ENCODE results near the gene DCLK1. TPM values are rescaled to one million over a fixed set of nuclear protein-coding genes. Genes with fewer than 3 reads are reported as not detected.

Gene DCLK1
- total RNA-seq, 1 experiment from 2014 or later = 0.10 TPM

DNA sequence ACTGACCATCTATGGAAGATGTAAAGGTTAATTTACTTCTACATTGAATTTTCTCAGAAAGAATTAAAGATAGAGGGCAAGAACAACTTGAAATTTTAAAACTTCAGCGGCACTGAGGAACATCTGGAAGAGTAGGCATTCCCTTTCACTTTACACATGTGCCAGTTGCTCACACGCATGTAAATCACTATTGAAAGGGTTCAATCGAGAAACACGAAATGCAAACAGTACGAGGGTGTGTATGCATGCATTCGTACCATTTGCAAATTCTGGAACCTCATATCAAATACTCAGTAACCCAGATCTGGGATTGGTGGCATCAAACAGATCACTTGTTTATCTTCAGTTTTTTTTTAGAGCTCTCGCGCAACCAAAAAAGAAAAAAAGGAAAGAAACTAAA is 339.2 kb downstream of the DCLK1 start:
- BruUV-seq (replicated peaks) = no TSS peak
- no peak overlapping the region for H3K9ac ChIP-seq (ENCODE audit: low read length)
- intact Hi-C loops (cut with micrococcal nuclease) = no loop called here
- no peak overlapping the region for H3K27ac ChIP-seq (ENCODE audit: low read depth, low read length)
- no peaks in the 10 kb centered on the region for H3K9me3 ChIP-seq (ENCODE audit: control insufficient read depth in 1 of 2, insufficient read depth in 1 of 2, low read depth in 1 of 2, low read length in 2 of 2)
- ChIA-PET POLR2A (no interaction called here), RAD21 (ENCODE audit: low non-redundant PET in 1 of 2, low total read pairs in 2 of 2, uncharacterized antibody in 2 of 2, unreplicated experiment in 2 of 2) (no interaction called here), CTCF (interaction anchor here (0.9 kb wide), 1 partner anchor 26 kb away, joined by 3 read pairs; no protein-coding TSS in a partner anchor)
- ATAC-seq = no peak
- no peaks in the 10 kb centered on the region for H3K9me2 ChIP-seq (ENCODE audit: insufficient read depth)
- H3K4me3 ChIP-seq (replicated peaks in 1 of 2; ENCODE audit: low read depth in 1 of 2, low read length in 2 of 2) = no peak overlapping the region
- H4K20me1 ChIP-seq (ENCODE audit: insufficient read depth) = no peaks in the 10 kb centered on the region
- TF ChIP-seq, protein P1, sequence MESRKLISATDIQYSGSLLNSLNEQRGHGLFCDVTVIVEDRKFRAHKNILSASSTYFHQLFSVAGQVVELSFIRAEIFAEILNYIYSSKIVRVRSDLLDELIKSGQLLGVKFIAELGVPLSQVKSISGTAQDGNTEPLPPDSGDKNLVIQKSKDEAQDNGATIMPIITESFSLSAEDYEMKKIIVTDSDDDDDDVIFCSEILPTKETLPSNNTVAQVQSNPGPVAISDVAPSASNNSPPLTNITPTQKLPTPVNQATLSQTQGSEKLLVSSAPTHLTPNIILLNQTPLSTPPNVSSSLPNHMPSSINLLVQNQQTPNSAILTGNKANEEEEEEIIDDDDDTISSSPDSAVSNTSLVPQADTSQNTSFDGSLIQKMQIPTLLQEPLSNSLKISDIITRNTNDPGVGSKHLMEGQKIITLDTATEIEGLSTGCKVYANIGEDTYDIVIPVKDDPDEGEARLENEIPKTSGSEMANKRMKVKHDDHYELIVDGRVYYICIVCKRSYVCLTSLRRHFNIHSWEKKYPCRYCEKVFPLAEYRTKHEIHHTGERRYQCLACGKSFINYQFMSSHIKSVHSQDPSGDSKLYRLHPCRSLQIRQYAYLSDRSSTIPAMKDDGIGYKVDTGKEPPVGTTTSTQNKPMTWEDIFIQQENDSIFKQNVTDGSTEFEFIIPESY (IDR thresholded peaks at IDR 0.05; ENCODE audit: extremely low read depth, insufficient replicate concordance, low read length) = no peak
- TF ChIP-seq ELF1 (IDR thresholded peaks at IDR 0.05; ENCODE audit: borderline replicate concordance, low read depth) = no peak
- no peak for TF ChIP-seq ZFX (IDR thresholded peaks at IDR 0.05)
- no peak for TF ChIP-seq SRF (IDR thresholded peaks at IDR 0.05; ENCODE audit: low read depth)
- no peak for TF ChIP-seq ZNF274 (IDR thresholded peaks at IDR 0.05; ENCODE audit: low read depth, low read length)
- TF ChIP-seq, protein P2, sequence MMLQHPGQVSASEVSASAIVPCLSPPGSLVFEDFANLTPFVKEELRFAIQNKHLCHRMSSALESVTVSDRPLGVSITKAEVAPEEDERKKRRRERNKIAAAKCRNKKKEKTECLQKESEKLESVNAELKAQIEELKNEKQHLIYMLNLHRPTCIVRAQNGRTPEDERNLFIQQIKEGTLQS (IDR thresholded peaks at IDR 0.05) = no peak
- H3K4me2 ChIP-seq (ENCODE audit: low read length) = no peak overlapping the region
- H2AFZ ChIP-seq (ENCODE audit: low read depth, low read length, poor library complexity, severe bottlenecking) = no peak overlapping the region
- no peaks in the 10 kb centered on the region for H3K36me3 ChIP-seq (ENCODE audit: control insufficient read depth in 1 of 2, insufficient read depth in 2 of 2, low read length in 2 of 2)
- H3K27me3 ChIP-seq (ENCODE audit: insufficient read depth, low read length) = peaks cover 23% of the 10 kb centered on the region; the same call in 1 of the 2 replicates
- no peaks in the 10 kb centered on the region for H3K4me1 ChIP-seq (ENCODE audit: control insufficient read depth in 1 of 2, insufficient read depth in 2 of 2, low read length in 2 of 2)
- no peak for DNase-seq (ENCODE audit: low read depth, low spot score)
- H3K79me2 ChIP-seq (ENCODE audit: insufficient read depth, low read length) = no peaks in the 10 kb centered on the region

DNA sequence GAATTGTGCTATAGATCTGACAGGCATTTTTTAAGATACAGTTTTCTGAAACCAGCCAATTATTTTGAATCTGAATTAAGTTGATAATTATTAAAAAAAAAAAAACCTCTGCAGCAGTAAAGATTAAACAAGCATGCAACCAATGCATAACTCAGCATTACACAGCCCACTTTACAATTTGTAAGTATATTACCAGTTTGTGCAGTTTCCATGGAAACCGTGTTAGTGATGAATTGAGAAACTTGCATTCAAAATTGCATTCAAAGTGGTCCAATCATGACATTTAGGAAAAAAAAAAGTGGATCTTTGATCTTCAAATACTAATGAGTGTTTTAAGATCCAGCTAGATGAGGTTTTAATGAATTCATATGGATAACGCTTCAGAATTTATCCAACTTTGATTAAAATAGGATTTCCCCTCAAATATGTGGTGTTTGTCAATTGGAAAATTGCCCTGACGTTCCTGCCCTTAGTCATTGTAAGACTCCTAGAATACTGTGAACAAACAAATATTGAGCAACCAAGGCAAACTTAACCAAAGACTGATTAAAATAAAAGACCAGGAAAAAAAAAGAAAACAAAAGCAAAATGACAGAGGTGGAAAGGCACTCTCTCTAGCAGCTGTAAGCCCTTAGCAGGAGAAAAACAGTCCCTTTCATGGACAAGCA is 339.9 kb downstream of the DCLK1 start:
- ChIA-PET RAD21 (ENCODE audit: low non-redundant PET in 1 of 2, low total read pairs in 2 of 2, uncharacterized antibody in 2 of 2, unreplicated experiment in 2 of 2) (no interaction called here), POLR2A (no interaction called here), CTCF (no interaction called here)
- no peaks in the 10 kb centered on the region for H3K4me1 ChIP-seq (ENCODE audit: control insufficient read depth in 1 of 2, insufficient read depth in 2 of 2, low read length in 2 of 2)
- H3K9ac ChIP-seq (ENCODE audit: low read length) = no peak overlapping the region
- no peak overlapping the region for H3K27ac ChIP-seq (ENCODE audit: low read depth, low read length)
- H4K20me1 ChIP-seq (ENCODE audit: insufficient read depth) = no peaks in the 10 kb centered on the region
- no peak overlapping the region for H2AFZ ChIP-seq (ENCODE audit: low read depth, low read length, poor library complexity, severe bottlenecking)
- ATAC-seq = no peak
- H3K9me2 ChIP-seq (ENCODE audit: insufficient read depth) = no peaks in the 10 kb centered on the region
- no peaks in the 10 kb centered on the region for H3K36me3 ChIP-seq (ENCODE audit: control insufficient read depth in 1 of 2, insufficient read depth in 2 of 2, low read length in 2 of 2)
- intact Hi-C loops (cut with micrococcal nuclease) = no loop called here
- no TSS peak for BruUV-seq (replicated peaks)
- no peak overlapping the region for H3K4me2 ChIP-seq (ENCODE audit: low read length)
- no peak for DNase-seq (ENCODE audit: low read depth, low spot score)
- H3K27me3 ChIP-seq (ENCODE audit: insufficient read depth, low read length) = peaks cover 23% of the 10 kb centered on the region; the same call in 1 of the 2 replicates
- no peaks in the 10 kb centered on the region for H3K9me3 ChIP-seq (ENCODE audit: control insufficient read depth in 1 of 2, insufficient read depth in 1 of 2, low read depth in 1 of 2, low read length in 2 of 2)
- no peak overlapping the region for H3K4me3 ChIP-seq (replicated peaks in 1 of 2; ENCODE audit: low read depth in 1 of 2, low read length in 2 of 2)
- H3K79me2 ChIP-seq (ENCODE audit: insufficient read depth, low read length) = no peaks in the 10 kb centered on the region
- TF ChIP-seq SP1 (IDR thresholded peaks at IDR 0.05; ENCODE audit: low read depth) = no peak
- no peak for TF ChIP-seq POLR2AphosphoS5 (IDR thresholded peaks at IDR 0.05; ENCODE audit: low read depth, low read length)
- TF ChIP-seq, protein P2 (IDR thresholded peaks at IDR 0.05) = no peak
- TF ChIP-seq ZFX (IDR thresholded peaks at IDR 0.05) = no peak
- no peak for TF ChIP-seq TCF7L2 (IDR thresholded peaks at IDR 0.05; ENCODE audit: borderline replicate concordance, extremely low read depth, insufficient read depth, insufficient read length)
- TF ChIP-seq JUND (IDR thresholded peaks at IDR 0.05) = no peak
- TF ChIP-seq CBX3 (IDR thresholded peaks at IDR 0.05; ENCODE audit: low read depth) = no peak
- no peak for TF ChIP-seq EGR1 (IDR thresholded peaks at IDR 0.05; ENCODE audit: low read depth)
- no peak for TF ChIP-seq ZNF274 (IDR thresholded peaks at IDR 0.05; ENCODE audit: low read depth, low read length)
- TF ChIP-seq, protein P1 (IDR thresholded peaks at IDR 0.05; ENCODE audit: extremely low read depth, insufficient replicate concordance, low read length) = no peak
- TF ChIP-seq CEBPB (IDR thresholded peaks at IDR 0.05; ENCODE audit: low read depth) = no peak
- no peak for TF ChIP-seq ELF1 (IDR thresholded peaks at IDR 0.05; ENCODE audit: borderline replicate concordance, low read depth)
- no peak for TF ChIP-seq POLR2A (IDR thresholded peaks at IDR 0.05; ENCODE audit: borderline replicate concordance, extremely low read depth, insufficient read depth, insufficient read length)
- TF ChIP-seq YY1 (IDR thresholded peaks at IDR 0.05; ENCODE audit: extremely low read depth, insufficient replicate concordance, low read depth, low read length) = no peak
